AG10803 (cell line): ENCODE data around the gene XRCC3.

Experiments used
- DNase-seq: peaks from one replicate; pipeline ENCODE4 v3.0.0; 2010; ENCODE audit warnings: low read depth
- H3K4me3 ChIP-seq: 2 replicates; pipeline ENCODE4 v1.5.1; 2011; ENCODE audit warnings: mild to moderate bottlenecking, low read length, control low read depth
- CTCF ChIP-seq: conservative IDR thresholded peaks from 2 replicates; pipeline ENCODE4 v1.5.1; 2011; ENCODE audit warnings: mild to moderate bottlenecking, low read length, control low read depth, inconsistent platforms

XRCC3 gene

GRCh38 chr14:103730490-103731035, 15.3 kb upstream of the XRCC3 start:
- no peak for TF ChIP-seq CTCF
- no peak overlapping the region for H3K4me3 ChIP-seq
- no peak for DNase-seq

DNA sequence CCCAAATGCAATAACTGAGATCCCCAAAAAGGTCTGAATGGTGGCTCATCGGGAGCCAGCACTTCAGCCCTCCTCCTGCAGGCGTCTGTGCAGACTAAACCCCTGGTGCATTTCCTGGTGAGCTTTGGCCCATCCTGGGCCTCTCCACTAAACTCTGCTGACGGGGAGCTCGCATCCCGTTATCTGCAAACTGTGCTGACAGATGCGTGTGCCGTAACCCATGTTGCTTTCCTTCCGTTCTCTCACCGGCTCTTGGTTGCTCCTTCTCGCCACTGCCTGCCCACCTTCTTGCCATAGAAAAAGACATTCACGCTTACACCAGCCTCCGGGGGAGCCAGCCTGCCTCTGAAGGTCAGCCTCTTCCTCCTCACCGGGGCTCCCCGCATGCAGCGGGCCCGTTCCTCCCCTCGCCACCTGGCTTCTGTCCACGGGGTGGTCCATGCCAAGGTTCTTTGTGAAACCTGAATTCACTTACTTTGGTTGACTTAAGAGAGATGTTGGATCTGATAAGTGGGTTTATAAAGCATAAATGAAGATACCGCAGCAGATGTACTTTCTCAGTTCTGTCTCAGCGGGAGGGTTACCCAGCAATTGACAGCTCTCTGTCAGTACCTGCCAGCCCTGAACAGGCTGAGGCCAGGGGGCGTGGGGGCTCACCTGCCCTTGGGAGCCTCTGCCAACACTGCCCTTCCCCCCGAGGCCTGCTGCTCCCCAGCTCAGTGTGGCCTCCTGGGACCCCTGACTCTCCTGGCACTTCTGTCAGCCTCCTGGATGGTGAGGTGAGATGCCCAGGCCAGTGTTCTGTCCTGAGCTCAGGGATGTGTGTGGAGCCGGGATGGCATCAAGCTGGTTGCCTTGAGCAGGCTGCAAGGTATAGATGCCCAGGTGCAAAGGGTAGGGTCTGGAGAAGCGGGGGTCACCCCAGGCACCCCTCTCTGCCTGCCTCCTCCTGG, 14.5 kb upstream of the XRCC3 start:
- H3K4me3 ChIP-seq, result no peak overlapping the region
- DNase-seq, result no peak
- no peak for TF ChIP-seq CTCF

DNA sequence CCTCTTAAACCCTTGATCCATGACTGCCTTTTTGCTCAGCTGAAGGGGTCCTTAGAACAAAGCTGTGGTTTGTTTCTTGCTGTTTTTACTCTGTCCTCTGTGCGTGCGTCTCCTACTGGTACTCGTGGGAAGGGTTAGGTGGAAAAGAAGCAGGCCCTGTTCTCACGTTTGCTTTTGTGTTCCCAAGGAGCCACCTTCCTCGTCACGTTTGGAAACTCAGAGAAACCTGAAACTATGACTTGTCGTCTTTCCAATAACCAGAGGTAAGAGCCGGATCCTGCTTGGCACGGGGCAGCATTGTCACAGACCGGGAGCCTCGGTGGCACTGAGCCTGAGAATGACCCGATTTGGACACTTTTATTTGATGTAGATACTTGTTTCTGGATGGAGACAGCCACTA, 13.5 kb upstream of the XRCC3 start:
- TF ChIP-seq CTCF, result no peak
- no peak for DNase-seq
- no peak overlapping the region for H3K4me3 ChIP-seq

DNA sequence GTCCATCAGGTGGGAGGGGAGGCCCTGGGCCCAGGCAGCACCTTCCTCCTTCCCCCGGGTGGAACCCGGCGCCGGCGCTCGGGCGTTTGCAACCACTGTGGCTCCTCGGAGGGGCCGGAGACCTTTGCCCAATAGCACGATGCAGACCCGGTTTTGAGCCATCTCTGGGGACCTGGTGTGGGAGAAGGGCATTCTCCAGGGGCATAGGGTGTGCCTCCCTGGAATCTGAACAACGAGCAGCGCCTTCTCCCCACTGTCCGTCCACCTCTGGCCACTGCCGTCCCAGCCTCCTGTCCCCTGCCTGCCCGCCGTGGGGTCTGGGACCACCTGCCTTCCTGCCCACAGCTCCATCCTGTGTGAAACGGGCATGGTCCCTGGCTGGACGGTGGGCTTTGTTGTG, 12.9 kb upstream of the XRCC3 start:
- TF ChIP-seq CTCF, result no peak
- H3K4me3 ChIP-seq, result no peak overlapping the region
- no peak for DNase-seq

- no peak for TF ChIP-seq CTCF
- no peak for DNase-seq
- no peak overlapping the region for H3K4me3 ChIP-seq
Measured at GRCh38 chr14:103727313-103727980, 12.2 kb upstream of the XRCC3 start.

- DNase-seq, result no peak
- no peak for TF ChIP-seq CTCF
- no peak overlapping the region for H3K4me3 ChIP-seq
Measured at GRCh38 chr14:103726474-103726873, 11.2 kb upstream of the XRCC3 start.
